Limb (tissue), 2 donors: ENCODE data around the gene AMACR.
A peak's percentile ranks its signal among the peaks of the same experiment; 100 is the strongest.
"Not testable (repeated sequence)": the region's sequence is repeated elsewhere in the genome, so short reads cannot be mapped to it uniquely, and the experiment has no call there.

Source experiments
- DNase-seq, 2 donors: peaks; one replicate each; pipeline ENCODE4 v3.0.0-alpha.2; 2016; ENCODE audit errors: extremely low spot score in 2 of 2

The AMACR gene

DNA sequence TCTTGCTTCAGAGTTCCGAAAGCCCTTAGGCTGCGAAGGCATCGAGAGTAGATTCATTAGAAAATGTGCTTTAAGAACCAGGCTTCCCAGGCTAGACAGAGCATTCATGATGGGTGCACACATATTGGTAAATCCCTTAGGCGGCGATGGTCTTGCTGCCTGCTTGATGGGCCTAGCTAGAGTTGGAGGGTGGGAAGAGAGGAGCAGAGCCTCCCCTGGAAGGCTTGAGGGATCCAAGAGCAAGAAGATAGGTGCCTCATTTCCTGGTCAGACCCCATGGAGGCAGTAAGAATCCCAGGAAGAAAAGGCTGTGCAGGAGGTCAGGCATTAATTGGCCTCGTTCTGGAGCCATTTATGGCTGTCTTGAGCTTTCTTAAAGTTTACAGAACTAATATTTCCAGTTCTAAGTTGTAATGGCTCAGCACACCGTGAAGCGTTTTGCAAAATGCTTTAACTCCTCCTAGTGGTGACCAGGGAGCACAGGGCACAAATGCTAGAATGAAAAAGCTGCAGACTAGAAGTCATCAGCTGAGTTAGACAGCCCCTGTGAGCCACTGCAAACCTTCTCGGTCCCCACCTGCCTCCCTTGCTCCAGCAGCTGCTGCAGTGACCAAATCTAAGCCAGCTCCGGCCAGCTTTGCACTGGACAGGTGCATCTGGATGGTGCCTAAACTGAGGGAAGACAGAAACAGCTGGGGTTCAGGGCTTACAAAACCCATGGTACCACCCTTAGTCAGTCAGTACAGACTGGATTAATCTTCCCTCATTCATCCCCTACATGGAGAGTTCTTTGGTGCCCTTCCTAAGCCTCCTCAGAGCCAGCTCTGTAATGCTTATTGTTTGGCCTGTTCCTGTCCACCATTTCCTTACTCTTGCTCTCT is 38.0 kb downstream of the AMACR start:
- DNase-seq = peak; percentile 32 to 72

DNA sequence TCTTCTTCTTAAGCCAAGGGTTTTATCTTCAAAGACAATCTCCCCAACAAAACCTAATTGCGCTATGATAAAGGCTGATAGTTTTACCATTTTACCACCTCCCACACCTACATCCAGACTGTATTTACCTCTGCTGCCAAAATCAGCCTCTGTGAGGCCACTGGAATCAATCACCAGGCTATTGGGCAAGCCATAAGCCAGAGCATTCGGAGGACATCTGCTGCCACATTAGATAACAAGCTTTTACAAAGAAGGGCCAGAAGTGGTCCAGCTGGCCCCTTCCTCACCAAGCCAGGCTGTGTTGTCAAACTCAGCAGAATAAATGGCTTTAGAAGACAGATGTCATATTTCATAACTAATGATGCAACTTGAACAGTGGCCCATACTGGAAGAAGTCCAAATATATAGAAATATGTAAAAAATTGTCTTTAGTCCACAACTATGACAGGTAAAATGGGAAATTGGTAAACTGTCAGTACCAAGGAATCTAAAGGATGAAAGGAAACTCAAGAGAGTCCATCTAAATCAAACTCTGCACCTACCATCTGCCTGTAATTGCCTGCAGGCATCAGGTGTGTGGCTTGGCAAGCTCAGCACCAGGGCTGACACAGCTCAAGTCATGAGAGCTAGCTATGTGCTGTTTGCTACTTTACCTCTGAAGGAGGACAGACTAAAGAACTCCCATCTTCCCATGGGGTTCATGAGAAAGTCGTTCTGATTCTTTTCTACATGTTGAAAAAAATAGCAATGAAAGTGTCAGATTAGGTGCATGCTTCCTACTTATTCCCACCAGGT is 39.4 kb downstream of the AMACR start:
- no peak for DNase-seq

- DNase-seq = no peak
Observed at GRCh38 chr5:33966805-33967204, 41.0 kb downstream of the AMACR start.

- DNase-seq = no peak
Observed at GRCh38 chr5:33964132-33964700, 43.6 kb downstream of the AMACR start.

- no peak for DNase-seq
Observed at GRCh38 chr5:33958176-33958575, 49.7 kb downstream of the AMACR start.

- no peak for DNase-seq
Observed at GRCh38 chr5:33957577-33958150, 50.2 kb downstream of the AMACR start.

- not testable (repeated sequence) for DNase-seq
Observed at GRCh38 chr5:33952175-33952574, 55.7 kb downstream of the AMACR start.

DNA sequence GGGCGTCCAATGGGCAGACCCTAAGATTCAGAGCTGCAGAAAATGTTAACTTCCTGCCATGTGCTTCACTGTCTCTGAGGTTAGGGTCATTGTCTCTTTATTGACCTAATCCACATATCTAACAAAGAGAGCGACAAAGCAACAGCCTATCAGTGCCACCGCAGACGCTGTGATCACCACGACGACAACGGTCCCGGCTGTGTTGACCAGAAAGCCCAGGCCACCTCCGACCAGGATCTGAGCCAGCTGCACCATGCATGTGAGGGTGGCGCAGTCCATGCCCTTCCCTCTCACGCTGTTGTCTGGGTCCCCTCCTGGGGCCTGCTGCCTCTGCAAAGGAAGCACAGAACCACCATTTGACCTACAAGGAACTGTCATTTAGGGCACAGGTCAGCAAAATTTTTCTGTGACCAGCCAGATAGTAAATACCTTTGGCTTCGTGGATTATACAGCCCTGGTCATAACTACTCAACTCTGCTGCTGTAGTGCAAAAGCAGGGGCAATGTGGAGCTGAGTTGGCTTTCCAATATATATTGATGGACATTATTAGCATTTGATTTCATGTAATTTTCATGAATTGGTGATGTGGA is 63.2 kb downstream of the AMACR start:
- no peak for DNase-seq

DNA sequence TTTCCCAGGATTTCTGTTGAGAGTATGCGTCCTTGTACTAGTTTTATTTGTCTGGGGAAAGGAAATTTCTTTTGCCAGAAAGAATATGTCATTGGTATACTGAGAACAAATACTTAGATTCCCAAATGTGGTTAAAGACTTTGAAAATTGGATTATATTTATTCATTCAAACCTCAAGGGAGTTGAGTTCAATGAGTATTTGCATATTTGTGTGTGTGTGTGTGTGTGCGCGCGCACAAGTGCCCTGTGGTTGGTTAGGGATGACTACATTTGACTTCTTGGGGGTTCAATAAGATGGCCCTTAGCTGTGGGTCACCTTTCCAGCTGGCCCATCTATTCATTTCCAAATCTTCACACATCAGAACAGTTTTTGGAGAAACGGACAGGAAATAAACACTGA is 66.8 kb downstream of the AMACR start:
- no peak for DNase-seq

- DNase-seq = no peak
Observed at GRCh38 chr5:33939556-33940262, 68.1 kb downstream of the AMACR start.

GRCh38 chr5:33938881-33939280 is 69.0 kb downstream of the AMACR start:
- DNase-seq = peak in 1 of 2 donors; percentile 29

DNA sequence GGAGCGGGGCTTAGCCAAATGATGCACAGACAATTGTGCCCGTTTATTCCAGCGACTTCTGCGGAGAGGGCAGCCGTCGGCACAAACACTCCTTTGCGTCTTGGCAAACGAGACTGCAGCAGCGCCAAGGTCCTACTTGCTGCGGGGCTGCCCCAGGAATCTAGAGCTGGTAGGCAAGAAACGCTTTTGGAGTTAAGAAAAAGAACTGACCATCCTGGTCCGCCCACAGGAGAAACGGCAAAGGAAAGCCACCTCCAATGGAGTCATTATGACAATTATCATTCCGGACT is 69.4 kb downstream of the AMACR start:
- no peak for DNase-seq

- DNase-seq = peak in 1 of 2 donors; percentile 26
Observed at GRCh38 chr5:33937707-33938506, 69.9 kb downstream of the AMACR start.

DNA sequence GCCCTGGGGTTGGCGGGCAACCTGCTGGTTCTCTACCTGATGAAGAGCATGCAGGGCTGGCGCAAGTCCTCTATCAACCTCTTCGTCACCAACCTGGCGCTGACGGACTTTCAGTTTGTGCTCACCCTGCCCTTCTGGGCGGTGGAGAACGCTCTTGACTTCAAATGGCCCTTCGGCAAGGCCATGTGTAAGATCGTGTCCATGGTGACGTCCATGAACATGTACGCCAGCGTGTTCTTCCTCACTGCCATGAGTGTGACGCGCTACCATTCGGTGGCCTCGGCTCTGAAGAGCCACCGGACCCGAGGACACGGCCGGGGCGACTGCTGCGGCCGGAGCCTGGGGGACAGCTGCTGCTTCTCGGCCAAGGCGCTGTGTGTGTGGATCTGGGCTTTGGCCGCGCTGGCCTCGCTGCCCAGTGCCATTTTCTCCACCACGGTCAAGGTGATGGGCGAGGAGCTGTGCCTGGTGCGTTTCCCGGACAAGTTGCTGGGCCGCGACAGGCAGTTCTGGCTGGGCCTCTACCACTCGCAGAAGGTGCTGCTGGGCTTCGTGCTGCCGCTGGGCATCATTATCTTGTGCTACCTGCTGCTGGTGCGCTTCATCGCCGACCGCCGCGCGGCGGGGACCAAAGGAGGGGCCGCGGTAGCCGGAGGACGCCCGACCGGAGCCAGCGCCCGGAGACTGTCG is 70.7 kb downstream of the AMACR start:
- DNase-seq = no peak

GRCh38 chr5:33936381-33937016 is 71.4 kb downstream of the AMACR start, which contains the start of gene RXFP3:
Gene RXFP3, plus strand, starts transcription at chr5:33936386. Its CDS starts 355 bp downstream, at chr5:33936741.
- no peak for DNase-seq
